A204.1 (cell line): ENCODE measurements around the gene FANCL.
"Not testable (repeated sequence)": the region's sequence is repeated elsewhere in the genome, so short reads cannot be mapped to it uniquely, and the experiment has no call there.

Experiments
- FAIRE-seq: peaks from 2 replicates; lab custom pipeline; 2012; peaks lifted over from hg19 to GRCh38; lab: Jason Lieb, UNC

FANCL gene

GRCh38 chr2:58204195-58204959 is 36.7 kb downstream of the FANCL start:
- no peak for FAIRE-seq

- FAIRE-seq: peak; percentile 77
Observed at GRCh38 chr2:58203018-58203417, 38.1 kb downstream of the FANCL start.

GRCh38 chr2:58202404-58202803 is 38.7 kb downstream of the FANCL start:
- no peak for FAIRE-seq

GRCh38 chr2:58197894-58198293 is 43.2 kb downstream of the FANCL start:
- FAIRE-seq: no peak

- no peak for FAIRE-seq
Observed at GRCh38 chr2:58195662-58196061, 45.5 kb downstream of the FANCL start.

- FAIRE-seq: no peak
Observed at GRCh38 chr2:58194458-58194857, 46.7 kb downstream of the FANCL start.

- FAIRE-seq: not testable (repeated sequence)
Observed at GRCh38 chr2:58187022-58187421, 54.1 kb downstream of the FANCL start.

- FAIRE-seq: no peak
Observed at GRCh38 chr2:58186501-58186900, 54.6 kb downstream of the FANCL start.

GRCh38 chr2:58182527-58182926 is 58.6 kb downstream of the FANCL start:
- FAIRE-seq: no peak

GRCh38 chr2:58180635-58181034 is 60.5 kb downstream of the FANCL start:
- FAIRE-seq: no peak

- not testable (repeated sequence) for FAIRE-seq
Observed at GRCh38 chr2:58180175-58180574, 61.0 kb downstream of the FANCL start.

- FAIRE-seq: not testable (repeated sequence)
Observed at GRCh38 chr2:58177187-58177586, 63.9 kb downstream of the FANCL start.

GRCh38 chr2:58171831-58172230 is 69.3 kb downstream of the FANCL start:
- not testable (repeated sequence) for FAIRE-seq

- not testable (repeated sequence) for FAIRE-seq
Observed at GRCh38 chr2:58170334-58170933, 70.7 kb downstream of the FANCL start.

- FAIRE-seq: not testable (repeated sequence)
Observed at GRCh38 chr2:58169845-58170244, 71.3 kb downstream of the FANCL start.

GRCh38 chr2:58168130-58168529 is 73.0 kb downstream of the FANCL start:
- FAIRE-seq: not testable (repeated sequence)

- peak; percentile 68 for FAIRE-seq
Observed at GRCh38 chr2:58163913-58164312, 77.2 kb downstream of the FANCL start.

- FAIRE-seq: no peak
Observed at GRCh38 chr2:58158481-58158880, 82.6 kb downstream of the FANCL start.

- no peak for FAIRE-seq
Observed at GRCh38 chr2:58157754-58158153, 83.4 kb downstream of the FANCL start.

- no peak for FAIRE-seq
Observed at GRCh38 chr2:58156780-58157179, 84.3 kb downstream of the FANCL start.

- FAIRE-seq: no peak
Observed at GRCh38 chr2:58155160-58155778, 85.9 kb downstream of the FANCL start.

- FAIRE-seq: no peak
Observed at GRCh38 chr2:58146707-58147106, 94.4 kb downstream of the FANCL start.

GRCh38 chr2:58145769-58146168 is 95.4 kb downstream of the FANCL start:
- FAIRE-seq: not testable (repeated sequence)
